HCT116 (cell line): ENCODE results near the gene CNTN2. TPM values are rescaled to one million over a fixed set of nuclear protein-coding genes. Genes with fewer than 3 reads are reported as not detected.

Source experiments
- ATAC-seq: fragments of 200-7000 bp; cut with Tn5 transposase; 2 replicates; pipeline ENCODE4 v1.9.1; 2020; ENCODE audit warnings: mild to moderate bottlenecking, moderate library complexity
- BruUV-seq: library from RNA; stranded (reverse); fragments of 400-500 nt; replicated peaks from 2 replicates; lab custom pipeline; 2021; lab: Mats Ljungman, UMichigan
- CTCF ChIA-PET: fragments of 300-600 bp; sonication (Branson Sonifier 250); formaldehyde crosslinking; loops from one replicate; lab custom pipeline; 2021; ENCODE audit warnings: antibody characterized with exemption; lab: Charles Lee
- POLR2A ChIA-PET: fragments of 300-600, 350-600 bp; sonication (Branson Sonifier 250); formaldehyde crosslinking; loops from one replicate; lab custom pipeline; 2021; ENCODE audit warnings: antibody characterized with exemption; lab: Charles Lee
- RAD21 ChIA-PET, 2 experiments: fragments of 300-600 bp; sonication (Branson Sonifier 250); formaldehyde crosslinking; loops; one replicate each; lab custom pipeline; 2023; ENCODE audit warnings: low total read pairs in 2 of 2; ENCODE audit not compliant: uncharacterized antibody in 2 of 2, unreplicated experiment in 2 of 2, low non-redundant PET in 1 of 2; lab: Charles Lee
- DNase-seq: peaks from one replicate; pipeline ENCODE4 v3.0.0-alpha.2; 2010; ENCODE audit warnings: low read depth, low spot score
- H2AFZ ChIP-seq: fragments of 200-600 bp; shearing (Covaris generic), sonication (generic); 2 replicates; pipeline ENCODE4 v1.6.1; 2017; ENCODE audit warnings: low read depth, mixed run types, mixed read lengths, antibody characterized with exemption, low read length; ENCODE audit not compliant: poor library complexity, severe bottlenecking
- H3K27ac ChIP-seq: 2 replicates; pipeline ENCODE4 v1.5.1; 2012; ENCODE audit warnings: low read depth, low read length
- H3K27me3 ChIP-seq: fragments of 200-600 bp; sonication (generic); 2 replicates; pipeline ENCODE4 v1.6.1; 2016; ENCODE audit warnings: mixed run types, low read length, mixed read lengths; ENCODE audit not compliant: insufficient read depth
- H3K36me3 ChIP-seq, 2 experiments: fragments of 200-500 bp in 1 of 2; fragments of 200-600 bp in 1 of 2; sonication (Bioruptor generic) in 1 of 2; sonication (generic) in 1 of 2; 2 replicates each; pipeline versions ENCODE4 v1.5.1 to v1.6.1; 2014 to 2016; ENCODE audit warnings: low read length in 2 of 2, inconsistent platforms in 1 of 2, mixed read lengths in 1 of 2, mixed run types in 1 of 2; ENCODE audit not compliant: insufficient read depth in 2 of 2, control insufficient read depth in 1 of 2
- H3K4me1 ChIP-seq, 2 experiments: fragments of 200-600 bp in 1 of 2; sonication (generic) in 1 of 2; 2 replicates each; pipeline versions ENCODE4 v1.5.1 to v1.6.1; 2012 to 2017; ENCODE audit warnings: low read length in 2 of 2, inconsistent platforms in 1 of 2, mild to moderate bottlenecking in 1 of 2, mixed read lengths in 1 of 2, mixed run types in 1 of 2, moderate library complexity in 1 of 2; ENCODE audit not compliant: insufficient read depth in 2 of 2, control insufficient read depth in 1 of 2
- H3K4me2 ChIP-seq: fragments of 200-600 bp; sonication (generic); 2 replicates; pipeline ENCODE4 v1.6.1; 2017; ENCODE audit warnings: mixed run types, low read length, mixed read lengths
- H3K4me3 ChIP-seq, 2 experiments: fragments of 200-600 bp in 1 of 2; sonication (generic) in 1 of 2; replicated peaks in 1 of 2; 2 replicates each; pipeline ENCODE4 v1.5.1; 2011 to 2016; ENCODE audit warnings: low read length in 2 of 2, control low read depth in 1 of 2, low read depth in 1 of 2, mild to moderate bottlenecking in 1 of 2, mixed read lengths in 1 of 2, mixed run types in 1 of 2
- H3K79me2 ChIP-seq: fragments of 200-600 bp; sonication (generic); 2 replicates; pipeline ENCODE4 v1.6.1; 2017; ENCODE audit warnings: mild to moderate bottlenecking, mixed run types, low read length, moderate library complexity, mixed read lengths; ENCODE audit not compliant: insufficient read depth
- H3K9ac ChIP-seq: fragments of 200-600 bp; sonication (generic); 2 replicates; pipeline ENCODE4 v1.6.1; 2016; ENCODE audit warnings: low read length, mixed read lengths
- H3K9me2 ChIP-seq: fragments of 200-600 bp; sonication (generic), shearing (Covaris generic); 2 replicates; pipeline ENCODE4 v1.6.1; 2017; ENCODE audit warnings: mixed run types, mild to moderate bottlenecking, moderate library complexity; ENCODE audit not compliant: insufficient read depth
- H3K9me3 ChIP-seq, 2 experiments: fragments of 200-500 bp in 1 of 2; fragments of 200-600 bp in 1 of 2; sonication (Bioruptor generic) in 1 of 2; sonication (generic) in 1 of 2; 2 replicates each; pipeline ENCODE4 v1.6.1; 2014 to 2017; ENCODE audit warnings: low read length in 2 of 2, mixed read lengths in 2 of 2, inconsistent platforms in 1 of 2, low read depth in 1 of 2, mild to moderate bottlenecking in 1 of 2, mixed run types in 1 of 2, moderate library complexity in 1 of 2; ENCODE audit not compliant: control insufficient read depth in 1 of 2, insufficient read depth in 1 of 2
- H4K20me1 ChIP-seq: fragments of 200-600 bp; sonication (generic), shearing (Covaris generic); 2 replicates; pipeline ENCODE4 v1.6.1; 2017; ENCODE audit warnings: mixed run types, mild to moderate bottlenecking, moderate library complexity; ENCODE audit not compliant: insufficient read depth
- CEBPB ChIP-seq: IDR thresholded peaks from 2 replicates; pipeline ENCODE4 v1.6.1; 2012; ENCODE audit warnings: low read depth
- CTCF ChIP-seq, 3 experiments: fragments of 200-600 bp in 1 of 3; sonication (generic) in 1 of 3; IDR thresholded peaks in 2 of 3; conservative IDR thresholded peaks in 1 of 3; 2 replicates each; pipeline ENCODE4 v1.5.1; 2012 to 2017; ENCODE audit warnings: low read depth in 2 of 3, low read length in 2 of 3, antibody characterized with exemption in 1 of 3, borderline replicate concordance in 1 of 3, control low read depth in 1 of 3, mild to moderate bottlenecking in 1 of 3, mixed read lengths in 1 of 3, mixed run types in 1 of 3, moderate library complexity in 1 of 3; ENCODE audit not compliant: insufficient read depth in 1 of 3
- EGR1 ChIP-seq: IDR thresholded peaks from 2 replicates; pipeline ENCODE4 v1.6.1; 2012; ENCODE audit warnings: low read depth
- ELF1 ChIP-seq: IDR thresholded peaks from 2 replicates; pipeline ENCODE4 v1.6.1; 2012; ENCODE audit warnings: low read depth, borderline replicate concordance
- EZH2phosphoT487 ChIP-seq: fragments of 200-600 bp; IDR thresholded peaks from 2 replicates; pipeline ENCODE4 v1.6.1; 2018; ENCODE audit warnings: antibody characterized with exemption, borderline replicate concordance
- JUND ChIP-seq: IDR thresholded peaks from 2 replicates; pipeline ENCODE4 v1.6.1; 2012
- POLR2A ChIP-seq: IDR thresholded peaks from 2 replicates; pipeline ENCODE4 v1.7.0; 2011; ENCODE audit warnings: borderline replicate concordance; ENCODE audit not compliant: insufficient read depth, insufficient read length; ENCODE audit errors: extremely low read depth
- POLR2AphosphoS5 ChIP-seq: IDR thresholded peaks from 2 replicates; pipeline ENCODE4 v1.6.1; 2011; ENCODE audit warnings: mild to moderate bottlenecking, low read depth, low read length, moderate library complexity
- REST ChIP-seq: IDR thresholded peaks from 2 replicates; pipeline ENCODE4 v1.6.1; 2012; ENCODE audit warnings: low read depth
- SIN3A ChIP-seq: IDR thresholded peaks from 2 replicates; pipeline ENCODE4 v1.6.1; 2012; ENCODE audit warnings: low read depth
- SRF ChIP-seq: IDR thresholded peaks from 2 replicates; pipeline ENCODE4 v1.6.1; 2012; ENCODE audit warnings: low read depth
- YY1 ChIP-seq: IDR thresholded peaks from 2 replicates; pipeline ENCODE4 v1.6.1; 2011; ENCODE audit warnings: low read length, low read depth, moderate library complexity, mild to moderate bottlenecking; ENCODE audit not compliant: insufficient replicate concordance; ENCODE audit errors: extremely low read depth
- ZFX ChIP-seq: fragments of 450-650 bp; IDR thresholded peaks from 2 replicates; pipeline ENCODE4 v1.6.1; 2017
- intact Hi-C: fragments of 100-400 bp; cut with micrococcal nuclease; formaldehyde crosslinking; loops from 2 replicates; pipeline ENCODE4 v1.10.0; 2022
- total RNA-seq: library from RNA; stranded (reverse); gene quantifications from one replicate; pipeline ENCODE4 v1.2.1, GENCODE V29; 2021; ENCODE audit not compliant: unreplicated experiment

CNTN2 gene
- total RNA-seq, 1 experiment from 2014 or later, result 0.15 TPM

DNA sequence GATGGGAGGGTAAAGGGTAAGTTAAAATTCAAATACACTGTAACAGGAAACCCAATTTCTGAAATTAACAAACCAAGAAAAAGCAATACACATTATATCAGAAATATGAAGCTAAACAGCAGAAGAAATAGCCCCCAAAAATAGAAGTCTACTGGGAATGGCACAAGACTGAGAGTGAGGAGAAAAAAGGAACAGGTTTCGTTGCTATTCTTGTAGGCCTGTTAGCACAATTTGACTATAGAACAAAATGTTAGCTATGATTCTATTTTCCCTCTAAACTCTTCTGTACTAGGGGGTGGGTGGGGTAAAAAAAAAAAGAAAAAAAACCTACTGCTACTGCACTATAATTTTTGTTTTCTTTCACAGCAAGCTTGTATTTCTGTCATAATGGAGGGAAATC lies 66.3 kb downstream of the CNTN2 start:
- RAD21 ChIA-PET, result no interaction called here
- CTCF ChIA-PET, result interaction anchor here (1.1 to 1.4 kb wide), 2 partner anchors 13 to 14 kb away, joined by 3 to 4 read pairs; partner anchors contain the start of gene RBBP5
- Histone ChIP-seq H2AFZ (no peak overlapping the region), H3K36me3 (peaks cover 19 to 28% of the 10 kb centered on the region in 2 experiments; a peak in 3 of 4 replicates), H3K9me3 (no peaks in the 10 kb centered on the region), H3K4me3 (no peak overlapping the region), H3K9ac (no peak overlapping the region), H3K4me1 (no peaks in the 10 kb centered on the region), H3K27ac (no peak overlapping the region), H4K20me1 (no peaks in the 10 kb centered on the region), H3K4me2 (no peak overlapping the region), H3K79me2 (peaks cover 49% of the 10 kb centered on the region), H3K27me3 (no peaks in the 10 kb centered on the region), H3K9me2 (no peaks in the 10 kb centered on the region)
- no peak for ATAC-seq
- DNase-seq, result no peak
- BruUV-seq, result no TSS peak
- no peak for TF ChIP-seq SRF
- no peak for TF ChIP-seq POLR2AphosphoS5
- TF ChIP-seq ELF1, result no peak
- no peak for TF ChIP-seq JUND
- no peak for TF ChIP-seq EZH2phosphoT487
- POLR2A ChIA-PET, result interaction anchor here (1.3 kb wide), 1 partner anchor 9 kb away, joined by 3 read pairs; no protein-coding TSS in a partner anchor
- intact Hi-C loops, result no loop called here

DNA sequence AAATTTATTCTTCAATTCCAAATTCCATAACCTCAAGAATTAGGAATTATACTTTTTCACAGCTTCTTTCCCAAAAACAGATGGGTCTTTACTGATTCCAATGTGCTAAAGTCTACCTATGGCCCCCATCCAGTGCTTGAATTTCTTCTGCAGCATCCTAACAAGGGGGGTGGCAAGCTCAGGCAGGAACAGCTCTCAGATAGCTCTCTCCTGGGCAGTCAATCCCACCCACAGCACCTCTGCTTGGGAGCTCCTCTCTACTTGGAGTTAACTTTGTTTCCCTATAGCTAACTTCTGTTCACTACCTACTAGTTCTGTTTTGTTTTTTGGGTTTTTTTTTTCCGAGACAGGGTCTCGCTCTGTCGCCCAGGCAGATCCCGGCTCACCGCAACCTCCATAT lies 66.7 kb downstream of the CNTN2 start:
- Histone ChIP-seq H3K4me3 (no peak overlapping the region), H4K20me1 (no peaks in the 10 kb centered on the region), H3K9me3 (no peaks in the 10 kb centered on the region), H3K79me2 (peaks cover 52% of the 10 kb centered on the region), H3K36me3 (peaks cover 23 to 31% of the 10 kb centered on the region in 2 experiments; a peak in 3 of 4 replicates), H3K27me3 (no peaks in the 10 kb centered on the region), H2AFZ (no peak overlapping the region), H3K27ac (no peak overlapping the region), H3K9me2 (no peaks in the 10 kb centered on the region), H3K4me2 (no peak overlapping the region), H3K4me1 (no peaks in the 10 kb centered on the region), H3K9ac (no peak overlapping the region)
- ATAC-seq (no peak), DNase-seq (no peak)
- no TSS peak for BruUV-seq
- ChIA-PET CTCF (interaction anchor here (1.1 to 1.4 kb wide), 3 partner anchors 12 to 48 kb away, joined by 3 to 6 read pairs (median 4); partner anchors contain the start of gene RBBP5), RAD21 (no interaction called here), POLR2A (interaction anchor here (1.3 kb wide), 1 partner anchor 8 kb away, joined by 3 read pairs; no protein-coding TSS in a partner anchor)
- TF ChIP-seq CEBPB (no peak), POLR2A (no peak), YY1 (no peak), ZFX (no peak), SRF (no peak), CTCF (IDR thresholded peaks at IDR 0.05 in 2 of 3, conservative IDR thresholded peaks at IDR 0.05 in 1 of 3; ENCODE audit: borderline replicate concordance in 1 of 3, insufficient read depth in 1 of 3, low read depth in 2 of 3, low read length in 2 of 3) (no peak), REST (no peak), POLR2AphosphoS5 (no peak), ELF1 (no peak), SIN3A (no peak), EGR1 (no peak)
- intact Hi-C loops, result no loop called here
